ENCODE measurements around the gene GNPDA1.
A peak's percentile ranks its signal among the peaks of the same experiment; 100 is the strongest.

The GNPDA1 gene

GRCh38 chr5:141960449-141961323 is 52.1 kb downstream of the GNPDA1 start:
- TF ChIP-seq FOXP2 (optimal IDR thresholded peaks at IDR 0.05; ENCODE audit: borderline replicate concordance, extremely low read depth, extremely low read length, insufficient read depth) (peak; percentile 25), POLR2AphosphoS5 (IDR thresholded peaks at IDR 0.05; ENCODE audit: low read depth, low read length) (no peak), REST (IDR thresholded peaks at IDR 0.05; ENCODE audit: insufficient read depth in 1 of 2, low read depth in 2 of 2, low read length in 2 of 2) (0 out of 4 replicates have a peak, but pooled peaks of 1 of the 2 experiments have one; percentile 17), SIN3A (IDR thresholded peaks at IDR 0.05; ENCODE audit: borderline replicate concordance, insufficient read depth, low read length) (no peak), TAF1 (IDR thresholded peaks at IDR 0.05; ENCODE audit: borderline replicate concordance, insufficient read depth, low read length) (no peak)

GRCh38 chr5:141960018-141960417 is 52.8 kb downstream of the GNPDA1 start:
- TF ChIP-seq SIN3A (IDR thresholded peaks at IDR 0.05; ENCODE audit: borderline replicate concordance, insufficient read depth, low read length) (no peak), TAF1 (IDR thresholded peaks at IDR 0.05; ENCODE audit: borderline replicate concordance, insufficient read depth, low read length) (no peak), FOXP2 (optimal IDR thresholded peaks at IDR 0.05; ENCODE audit: borderline replicate concordance, extremely low read depth, extremely low read length, insufficient read depth) (no peak), REST (IDR thresholded peaks at IDR 0.05; ENCODE audit: insufficient read depth in 1 of 2, low read depth in 2 of 2, low read length in 2 of 2) (no peak), POLR2AphosphoS5 (IDR thresholded peaks at IDR 0.05; ENCODE audit: low read depth, low read length) (no peak)

GRCh38 chr5:141958546-141959172 is 54.2 kb downstream of the GNPDA1 start:
- TF ChIP-seq POLR2AphosphoS5 (IDR thresholded peaks at IDR 0.05; ENCODE audit: low read depth, low read length) (no peak), REST (IDR thresholded peaks at IDR 0.05; ENCODE audit: insufficient read depth in 1 of 2, low read depth in 2 of 2, low read length in 2 of 2) (no peak), FOXP2 (optimal IDR thresholded peaks at IDR 0.05; ENCODE audit: borderline replicate concordance, extremely low read depth, extremely low read length, insufficient read depth) (no peak)

- TF ChIP-seq FOXP2 (optimal IDR thresholded peaks at IDR 0.05; ENCODE audit: borderline replicate concordance, extremely low read depth, extremely low read length, insufficient read depth) (peak; percentile 42), TAF1 (IDR thresholded peaks at IDR 0.05; ENCODE audit: borderline replicate concordance, insufficient read depth, low read length) (0 out of 2 replicates have a peak, but pooled peaks have one; percentile 15), POLR2AphosphoS5 (IDR thresholded peaks at IDR 0.05; ENCODE audit: low read depth, low read length) (peak; percentile 45; the same call in 1 of the 2 replicates), SIN3A (IDR thresholded peaks at IDR 0.05; ENCODE audit: borderline replicate concordance, insufficient read depth, low read length) (0 out of 2 replicates have a peak, but pooled peaks have one; percentile 45), REST (IDR thresholded peaks at IDR 0.05; ENCODE audit: insufficient read depth in 1 of 2, low read depth in 2 of 2, low read length in 2 of 2) (peak; percentile 75 to 81)
These were observed 54.7 kb downstream of the GNPDA1 start, which contains the start of gene PCDH12 for GRCh38 chr5:141958113-141958512. PCDH12 (minus strand) TSS chr5:141958202; CDS start chr5:141957851, 351 bp downstream.

All from PFSK-1 (cell line).